ENCODE results near the gene PGA4.

DNA sequence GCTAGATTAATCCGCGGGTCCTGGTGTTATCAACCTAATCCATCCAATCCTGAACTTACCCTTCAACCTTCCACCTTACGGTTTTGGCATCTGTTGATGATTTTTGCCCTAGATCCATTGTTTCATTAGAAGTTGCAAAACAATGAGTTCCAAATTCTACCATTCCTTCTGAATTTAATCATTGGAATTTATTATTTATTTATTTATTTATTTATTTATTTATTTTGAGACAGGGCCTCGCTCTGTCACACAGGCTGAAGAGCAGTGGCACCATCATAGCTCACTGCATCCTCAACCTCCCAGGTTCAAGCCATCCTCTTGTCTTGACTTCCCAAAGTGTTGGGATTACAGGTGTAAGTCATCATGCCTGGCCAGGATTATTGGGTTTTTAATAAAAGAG lies 40.7 kb upstream of the PGA4 start:
- no peak for TF ChIP-seq CTCF (IDR thresholded peaks at IDR 0.05; ENCODE audit: borderline replicate concordance, extremely low read depth, low read length, poor library complexity, severe bottlenecking)
- TF ChIP-seq EZH2 (IDR thresholded peaks at IDR 0.05; ENCODE audit: borderline replicate concordance, low read depth, low read length, severe bottlenecking): no peak
